ENCODE measurements around the gene RIPOR1. TPM values are rescaled to one million over a fixed set of nuclear protein-coding genes. Genes with fewer than 3 reads are reported as not detected.
"Not testable (repeated sequence)": the region's sequence is repeated elsewhere in the genome, so short reads cannot be mapped to it uniquely, and the experiment has no call there.

The RIPOR1 gene
- total RNA-seq, 1 donor from 2014 or later = 26.2 TPM

DNA sequence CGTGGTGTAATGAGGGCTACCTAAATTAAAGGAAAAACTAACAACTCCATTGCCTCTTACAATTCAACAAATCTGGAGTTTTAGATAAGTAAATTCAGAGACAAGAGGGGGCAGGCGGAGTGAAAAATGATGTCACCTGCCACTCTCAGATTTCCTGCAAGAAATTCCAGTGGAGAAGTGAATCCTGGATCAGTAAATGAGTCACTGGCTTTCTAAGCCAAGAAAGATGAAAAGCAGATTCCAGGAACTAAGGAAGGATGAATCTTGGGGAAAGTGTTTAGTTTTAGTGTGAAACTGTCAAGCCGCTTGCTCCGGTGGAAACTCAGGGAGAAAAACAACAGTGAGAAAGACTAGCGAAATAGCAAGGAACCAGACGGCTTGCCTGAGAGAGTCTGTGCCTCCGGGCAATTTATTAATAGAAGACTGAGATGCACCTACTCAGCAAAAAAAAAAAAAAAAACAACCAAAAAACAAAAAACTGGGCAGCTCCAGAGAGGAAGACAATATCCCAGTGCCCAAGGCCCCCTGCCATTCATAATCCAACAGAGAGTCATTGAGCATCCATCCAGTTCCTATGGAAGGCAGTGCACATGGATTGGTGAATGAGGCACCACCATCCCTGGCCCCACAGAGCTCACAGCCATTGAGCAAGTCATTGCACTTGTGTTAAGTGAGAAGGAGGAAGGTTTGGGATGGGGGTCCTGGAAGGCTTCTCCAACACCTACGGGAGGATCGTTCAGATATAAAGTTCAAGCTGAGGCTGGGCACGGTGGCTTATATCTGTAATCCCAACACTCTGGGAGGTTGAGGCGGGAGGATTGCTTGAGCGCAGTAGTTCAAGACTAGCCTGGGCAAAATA is 12.1 kb upstream of the RIPOR1 start:
- no peak for DNase-seq

GRCh38 chr16:67517155-67517445 is 11.5 kb upstream of the RIPOR1 start:
- DNase-seq = no peak

DNA sequence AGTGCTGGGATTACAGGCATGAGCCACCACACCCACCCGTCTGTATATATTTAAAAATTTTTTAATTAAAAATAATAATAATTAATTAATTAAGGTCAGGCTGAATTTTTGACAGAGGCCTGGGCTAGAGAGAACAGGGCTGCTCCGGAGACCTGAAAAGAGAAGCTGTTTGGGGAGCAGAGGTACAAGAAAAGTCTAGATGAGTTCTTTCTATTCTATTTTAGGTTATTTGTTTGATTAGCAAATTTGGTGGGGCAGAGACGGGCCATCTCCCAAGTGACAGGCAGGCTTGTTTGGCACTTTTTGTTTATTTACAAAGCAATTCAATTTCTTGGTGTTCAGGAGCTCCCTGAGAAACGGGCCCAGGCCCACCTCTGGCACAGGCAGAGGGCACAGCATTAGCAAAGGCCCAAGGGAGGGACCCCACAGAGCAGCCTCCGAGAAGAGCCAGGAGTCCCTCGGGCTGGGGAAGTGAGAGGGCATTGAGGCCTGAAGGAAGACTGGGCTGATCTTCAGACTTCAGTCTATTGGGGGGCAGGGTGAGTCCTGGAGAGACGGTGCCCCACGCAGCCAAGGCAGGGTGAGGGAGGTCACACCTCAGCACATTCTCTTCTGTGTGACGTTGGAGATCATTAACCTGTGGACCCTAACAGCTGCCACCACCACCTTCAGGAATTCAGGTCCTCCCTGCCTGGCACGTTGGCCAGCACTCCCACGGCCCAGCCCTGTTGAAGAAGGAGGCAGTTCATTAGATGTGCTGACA is 10.8 kb upstream of the RIPOR1 start:
- DNase-seq = no peak

DNA sequence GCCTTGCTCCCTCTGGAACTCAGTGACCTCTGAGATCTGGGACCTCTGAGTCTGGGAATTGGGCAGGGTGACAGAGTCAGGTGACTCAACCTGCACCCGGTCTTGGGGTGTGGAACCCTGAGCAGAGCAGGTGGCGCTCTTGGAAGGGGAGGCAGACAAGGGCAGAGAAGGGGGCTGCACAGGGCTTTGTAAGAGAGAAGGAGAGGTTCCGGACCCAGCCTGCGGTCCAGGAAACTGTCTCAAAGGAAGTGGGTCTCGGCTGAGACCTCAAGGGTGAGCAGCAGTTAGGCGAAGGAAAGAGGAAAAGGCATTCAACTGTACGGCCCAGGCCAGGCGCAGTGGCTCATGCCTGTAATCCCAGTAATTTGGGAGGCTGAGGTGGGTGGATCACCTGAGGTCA is 10.0 kb upstream of the RIPOR1 start:
- DNase-seq = no peak

GRCh38 chr16:67519242-67519641 is 9.4 kb upstream of the RIPOR1 start:
- DNase-seq = no peak

- DNase-seq = peak; percentile 85
These were observed 7.4 kb upstream of the RIPOR1 start for GRCh38 chr16:67521095-67521804.

DNA sequence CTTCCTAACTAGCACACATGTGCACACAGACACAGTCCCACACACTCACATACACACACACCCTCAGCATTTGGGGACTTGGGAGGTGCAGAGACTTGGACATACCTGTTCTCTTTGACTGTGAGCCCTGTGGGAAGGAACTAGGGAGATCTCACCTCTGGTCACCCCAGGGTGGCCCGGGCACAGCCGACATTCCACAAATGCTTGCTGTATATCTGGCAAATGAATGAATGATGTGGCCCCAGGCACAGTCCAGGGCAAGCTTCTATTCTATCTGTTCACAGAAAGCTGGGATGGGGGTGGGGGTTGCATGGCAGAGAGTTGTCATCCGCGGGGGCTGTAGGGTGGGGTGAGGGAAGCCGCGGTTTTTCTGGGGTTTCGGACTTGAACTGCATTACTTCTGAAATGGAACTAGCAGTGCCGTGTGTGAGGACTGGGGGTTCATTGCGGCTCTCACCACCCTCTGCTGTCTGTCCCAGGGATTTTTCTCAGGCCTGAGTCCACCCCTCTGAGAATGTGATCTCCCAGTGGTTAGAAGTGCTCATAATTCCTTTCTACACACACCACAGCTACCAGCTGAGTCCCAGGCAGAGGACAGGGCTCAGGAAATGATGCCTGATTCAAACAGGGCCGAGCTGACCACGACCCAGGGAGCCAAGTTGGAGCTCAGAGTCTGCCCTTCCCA is 3.3 kb upstream of the RIPOR1 start:
- DNase-seq = no peak

- DNase-seq = no peak
These were observed 2.4 kb upstream of the RIPOR1 start for GRCh38 chr16:67526149-67526791.

- DNase-seq = no peak
These were observed 397 bp downstream of the RIPOR1 start for GRCh38 chr16:67528870-67529581.

DNA sequence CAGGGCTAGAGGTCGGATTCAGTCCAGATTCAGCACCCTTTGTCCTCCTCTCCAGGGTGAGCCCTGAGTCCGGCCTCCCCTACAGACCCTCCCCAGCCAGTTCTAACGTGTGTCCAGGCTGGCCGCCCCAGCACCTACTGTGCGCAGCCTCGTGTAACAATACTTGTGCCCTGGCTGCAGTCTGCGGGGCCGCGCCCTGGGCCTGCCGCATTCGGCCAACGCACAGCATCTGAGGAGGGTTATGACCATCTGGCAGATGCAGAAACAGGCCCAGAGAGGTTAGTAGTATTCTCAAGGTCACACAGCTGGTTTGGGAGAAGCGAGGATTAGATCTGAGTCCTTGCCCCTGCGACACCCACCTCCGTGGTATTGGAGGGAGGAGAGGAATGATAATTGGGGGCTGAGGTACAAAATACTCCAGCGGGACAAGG is 968 bp downstream of the RIPOR1 start:
- no peak for DNase-seq

- DNase-seq = peak; percentile 47
These were observed 1.6 kb downstream of the RIPOR1 start for GRCh38 chr16:67530013-67530939.

GRCh38 chr16:67531247-67531646 is 2.6 kb downstream of the RIPOR1 start:
- no peak for DNase-seq

- no peak for DNase-seq
These were observed 4.5 kb downstream of the RIPOR1 start for GRCh38 chr16:67533024-67533560.

DNA sequence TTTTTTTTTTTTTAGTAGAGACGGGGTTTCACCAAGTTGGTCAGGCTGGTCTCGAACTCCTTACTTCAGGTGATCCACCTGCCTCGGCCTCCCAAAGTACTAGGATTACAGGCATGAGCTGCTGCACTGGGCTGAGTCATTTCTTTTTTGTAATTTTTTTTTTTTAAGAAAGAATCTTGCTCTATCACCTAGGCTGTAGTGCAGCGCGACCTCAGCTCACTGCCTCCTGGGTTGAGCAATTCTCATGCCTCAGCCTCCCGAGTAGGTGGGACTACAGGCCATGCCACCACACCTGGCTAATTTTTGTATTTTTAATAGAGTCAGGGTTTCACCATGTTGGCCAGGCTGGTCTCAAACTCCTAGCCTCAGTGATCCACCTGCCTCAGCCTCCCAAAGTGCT is 5.4 kb downstream of the RIPOR1 start:
- DNase-seq = not testable (repeated sequence)

- no peak for DNase-seq
These were observed 5.8 kb downstream of the RIPOR1 start for GRCh38 chr16:67534431-67534830.

DNA sequence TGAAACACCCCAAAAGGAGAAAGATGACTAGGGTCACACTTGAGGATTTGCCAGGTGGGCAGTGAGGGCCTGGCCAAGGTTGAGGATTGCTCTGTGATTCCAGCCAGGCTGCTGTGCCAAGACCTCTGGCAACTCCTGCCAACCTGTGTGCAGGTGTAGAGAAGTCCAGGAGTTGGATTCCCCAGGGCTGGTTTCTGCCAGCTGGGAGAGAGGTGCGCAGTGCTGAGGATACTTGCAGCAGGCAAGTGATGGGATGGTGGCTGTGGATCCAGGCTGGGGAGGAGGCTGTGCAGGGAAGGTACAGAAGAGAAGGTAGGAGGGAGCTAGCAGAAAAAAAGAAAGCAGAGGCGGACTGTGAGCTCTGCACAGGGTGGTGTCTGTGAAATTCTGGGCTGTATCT is 6.6 kb downstream of the RIPOR1 start:
- peak; percentile 48 for DNase-seq

DNA sequence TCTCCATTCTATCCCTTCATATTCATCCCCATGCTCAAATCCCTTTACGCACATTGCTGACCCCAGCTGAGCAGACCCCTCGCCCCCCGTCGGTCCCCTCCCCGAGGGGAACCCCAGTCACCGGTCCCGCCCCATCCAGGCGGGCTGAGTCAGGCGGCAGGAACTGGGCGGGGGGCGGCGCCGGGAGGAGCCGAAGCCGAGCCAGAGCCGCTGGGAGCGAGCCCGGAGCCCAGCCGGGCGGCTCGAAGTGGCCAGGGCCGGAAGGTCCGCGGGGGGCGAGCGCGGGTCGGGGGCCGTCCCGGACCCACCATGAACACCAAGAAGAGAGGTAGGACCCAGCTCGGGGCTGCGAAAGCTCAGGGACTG is 8.6 kb downstream of the RIPOR1 start:
- no peak for DNase-seq

DNA sequence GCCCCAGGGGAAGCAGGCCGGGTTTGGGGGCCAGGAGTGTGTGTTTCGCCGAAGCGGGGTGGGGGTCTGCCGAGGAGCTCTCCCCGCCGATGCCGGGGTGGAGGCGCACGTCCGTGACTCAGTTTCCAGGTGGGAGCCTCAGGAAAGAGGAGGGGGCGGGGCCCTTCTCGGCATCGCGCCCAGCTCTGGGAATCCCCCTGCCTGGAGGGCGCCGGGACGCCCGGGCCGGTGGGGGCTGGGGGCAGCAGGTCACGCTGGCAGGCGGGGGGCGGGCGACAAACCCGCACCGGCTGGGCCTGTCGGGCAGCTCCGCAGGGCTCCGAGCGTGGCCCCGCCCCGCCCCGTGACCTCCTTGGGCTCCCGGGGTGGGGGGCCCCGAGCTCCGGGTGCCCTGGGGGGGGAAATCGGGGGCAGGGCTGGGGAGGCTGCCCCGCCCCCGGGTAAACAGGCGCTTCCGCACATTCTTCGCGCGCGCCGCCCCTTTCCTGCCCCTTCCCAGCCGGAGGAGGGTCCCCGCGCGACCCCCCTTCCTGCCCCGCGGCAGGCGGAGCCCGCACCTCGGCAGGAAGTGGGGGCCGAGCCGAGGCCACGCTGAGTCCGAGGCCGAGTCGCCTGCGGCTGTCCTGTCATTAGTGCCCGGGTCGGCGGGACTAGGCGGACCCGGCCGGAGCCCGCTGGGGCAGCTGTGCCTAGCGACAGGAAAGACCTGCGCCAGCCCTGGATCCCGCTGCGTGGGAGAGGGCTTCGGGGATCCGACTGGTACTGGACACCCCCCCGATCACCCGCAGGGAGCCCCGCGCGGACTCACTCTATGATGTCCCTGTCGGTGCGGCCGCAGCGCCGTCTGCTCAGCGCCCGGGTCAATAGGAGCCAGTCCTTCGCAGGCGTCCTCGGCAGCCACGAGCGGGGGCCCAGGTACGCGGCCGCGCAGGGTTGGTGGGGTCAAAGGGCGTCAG is 9.3 kb downstream of the RIPOR1 start:
- no peak for DNase-seq

GRCh38 chr16:67538666-67539101 is 10.1 kb downstream of the RIPOR1 start:
- no peak for DNase-seq
